HG02798 (cell line): ENCODE results near the gene KIAA1217.

ENCODE experiments used
- ATAC-seq: cut with Tn5 transposase; IDR thresholded peaks from one replicate; pipeline ENCODE4 v1.9.1; 2021; ENCODE audit warnings: mild to moderate bottlenecking; ENCODE audit not compliant: unreplicated experiment, poor library complexity

Gene KIAA1217

GRCh38 chr10:24208661-24209431, at the start of gene KIAA1217:
Gene KIAA1217, plus strand, starts transcription at chr10:24209138. Its CDS starts 56 bp downstream, at chr10:24209194.
- peak; percentile 32 for ATAC-seq

DNA sequence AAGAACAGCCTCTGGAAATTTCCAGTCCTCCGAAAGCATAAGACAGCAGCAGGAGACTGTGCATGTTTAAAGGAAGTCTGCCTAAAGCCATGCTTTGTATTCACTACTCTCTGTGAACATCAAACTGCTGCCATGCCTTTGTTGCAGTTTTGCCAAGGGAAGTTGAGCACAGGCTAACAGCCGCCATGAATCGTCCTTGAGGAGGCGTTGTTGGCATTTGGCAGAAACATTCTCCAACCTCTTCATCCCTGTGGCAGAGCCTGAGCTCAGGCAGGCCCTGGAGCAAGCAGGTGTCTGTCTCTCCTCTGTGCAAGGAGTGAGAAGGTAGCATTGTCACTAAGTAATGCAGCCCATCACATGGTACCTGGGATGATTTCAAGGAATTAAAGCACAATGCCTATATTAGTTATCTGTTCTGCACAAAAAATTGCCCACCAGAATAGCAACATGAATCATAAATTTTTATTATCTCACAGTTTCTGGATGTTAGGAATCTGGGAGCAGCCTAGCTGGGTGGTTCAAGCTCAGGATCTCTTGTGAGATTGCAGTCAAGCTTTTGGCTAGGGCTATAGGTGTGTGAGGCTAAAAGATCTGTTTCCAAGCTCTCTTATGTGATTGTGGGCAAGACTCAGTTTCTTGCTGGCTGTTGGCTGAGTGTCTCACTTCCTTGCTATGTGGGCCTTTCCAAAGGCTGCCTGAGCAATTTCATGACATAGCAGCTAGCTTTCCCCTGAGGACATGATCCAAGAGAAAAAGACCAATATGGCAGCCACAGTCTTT, 46.5 kb upstream of the KIAA1217 start:
- no peak for ATAC-seq

- ATAC-seq: no peak
These were observed 45.5 kb upstream of the KIAA1217 start for GRCh38 chr10:24163485-24163884.

DNA sequence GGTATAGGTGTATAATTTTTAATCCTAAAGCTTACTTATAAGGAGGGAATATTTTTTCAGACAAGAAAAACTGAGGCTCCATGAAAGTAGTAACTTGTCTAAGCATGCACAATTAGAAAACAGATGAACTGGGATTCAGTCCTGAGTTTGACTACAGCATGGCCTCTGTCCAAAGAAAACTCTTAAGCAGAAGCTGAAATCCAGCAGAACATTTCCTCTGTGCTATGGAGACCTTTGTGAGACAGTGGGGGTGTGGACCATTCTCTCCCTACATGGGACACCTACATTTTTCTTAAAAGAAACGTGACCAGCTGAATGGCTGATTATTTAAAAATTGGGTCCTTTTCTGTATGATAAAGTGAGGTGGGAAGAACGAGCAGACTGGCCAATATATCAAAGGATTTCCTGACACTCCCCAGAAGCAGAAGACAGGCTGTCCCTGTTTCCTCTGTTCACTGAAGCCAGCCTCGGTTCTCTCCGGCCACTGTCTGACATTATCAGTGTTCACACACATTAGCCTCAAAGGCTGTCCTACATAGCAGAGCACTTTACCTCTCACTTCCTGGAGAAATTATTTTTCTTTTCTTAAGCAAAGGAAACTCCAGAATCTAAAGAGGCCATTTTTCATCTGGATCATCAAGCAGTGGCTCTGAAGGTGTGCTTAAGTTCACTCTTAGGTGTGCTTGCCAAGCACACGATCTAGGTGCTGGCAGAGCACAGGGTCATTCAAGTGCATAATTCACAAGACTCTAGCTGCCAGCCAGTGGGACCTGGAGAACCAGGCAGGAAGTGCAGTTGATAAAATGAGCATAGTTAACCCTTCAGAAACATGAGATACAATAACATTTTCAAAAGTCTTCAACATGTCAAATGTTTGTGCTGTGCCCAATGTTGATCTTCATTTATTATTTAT, 40.4 kb upstream of the KIAA1217 start:
- no peak for ATAC-seq

DNA sequence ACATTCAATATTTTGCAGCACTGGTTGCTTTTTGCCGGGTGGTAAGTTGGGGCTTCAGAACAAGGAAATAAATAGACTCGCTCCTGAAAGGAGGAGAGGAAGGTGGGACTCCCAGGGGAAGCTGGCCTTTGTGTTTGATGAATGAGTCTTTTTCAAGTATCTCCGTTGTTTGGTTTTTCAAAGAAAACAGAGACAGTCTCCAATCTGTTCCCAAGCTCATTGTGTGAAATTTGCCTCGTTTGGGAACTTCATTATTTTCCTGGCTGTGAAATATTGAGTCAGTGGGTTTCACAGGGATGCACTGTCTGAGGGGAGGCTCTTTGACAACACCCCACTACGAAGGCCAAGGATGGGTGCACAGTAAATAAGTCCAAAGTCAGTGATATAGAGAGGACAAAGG, 38.7 kb upstream of the KIAA1217 start:
- no peak for ATAC-seq

GRCh38 chr10:24172909-24173308, 36.0 kb upstream of the KIAA1217 start:
- no peak for ATAC-seq

GRCh38 chr10:24174014-24174413, 34.9 kb upstream of the KIAA1217 start:
- ATAC-seq: no peak

DNA sequence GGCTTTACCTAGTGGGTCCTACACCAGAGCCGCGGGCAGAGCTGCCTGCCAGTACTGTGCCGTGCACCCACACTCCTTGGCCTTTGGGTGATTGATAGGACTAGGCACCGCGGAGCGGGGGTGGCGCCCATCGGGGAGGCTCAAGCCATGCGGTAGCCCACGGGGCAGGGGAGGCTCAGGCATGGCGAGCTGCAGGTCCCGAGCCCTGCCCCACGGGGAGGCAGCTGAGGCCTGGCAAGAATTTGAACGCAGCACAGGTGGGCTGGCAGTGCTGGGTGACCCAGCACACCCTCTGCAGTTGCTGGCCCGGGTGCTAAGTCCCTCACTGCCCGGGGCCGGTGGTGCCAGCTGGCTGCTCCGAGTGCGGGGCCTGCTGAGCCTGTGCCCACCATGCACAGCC, 32.3 kb upstream of the KIAA1217 start:
- no peak for ATAC-seq

DNA sequence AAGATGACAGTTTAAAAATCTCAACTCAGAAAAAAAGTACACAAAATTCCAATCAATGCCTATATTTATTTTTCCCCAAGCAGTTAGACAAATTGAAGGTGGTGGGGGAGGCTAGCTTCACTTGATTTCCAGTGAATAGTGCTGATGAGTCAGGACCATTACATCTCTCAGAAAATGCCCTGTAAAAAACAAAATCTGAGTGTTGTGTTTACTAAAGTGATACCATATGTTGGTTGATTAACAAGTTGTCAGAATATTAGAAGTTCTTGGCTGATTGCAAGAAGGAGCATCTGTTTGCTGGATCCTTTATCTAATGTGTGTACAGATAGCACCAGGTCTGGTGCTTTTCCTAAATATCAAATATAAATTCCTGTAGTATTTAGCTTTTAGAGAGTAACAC, 31.3 kb upstream of the KIAA1217 start:
- no peak for ATAC-seq

DNA sequence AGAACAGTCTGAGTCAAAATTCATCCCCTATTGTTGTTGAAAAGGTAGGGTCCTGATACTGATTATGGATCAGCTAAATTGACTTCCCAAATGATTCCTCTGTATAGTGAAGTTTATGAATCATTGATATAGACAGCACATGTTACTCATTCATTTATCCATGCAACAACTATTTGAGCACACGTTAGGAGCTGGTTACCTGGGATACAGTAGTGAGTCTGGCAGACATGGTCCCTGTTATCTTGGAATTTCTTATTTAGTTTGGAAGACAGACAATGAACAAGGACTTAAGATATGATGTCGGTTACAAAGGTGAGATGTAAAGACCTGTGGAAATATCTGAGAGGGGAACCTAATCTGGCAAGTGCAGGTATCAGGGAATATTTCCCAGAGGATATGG, 28.0 kb upstream of the KIAA1217 start:
- no peak for ATAC-seq

GRCh38 chr10:24184455-24184854, 24.5 kb upstream of the KIAA1217 start:
- no peak for ATAC-seq

DNA sequence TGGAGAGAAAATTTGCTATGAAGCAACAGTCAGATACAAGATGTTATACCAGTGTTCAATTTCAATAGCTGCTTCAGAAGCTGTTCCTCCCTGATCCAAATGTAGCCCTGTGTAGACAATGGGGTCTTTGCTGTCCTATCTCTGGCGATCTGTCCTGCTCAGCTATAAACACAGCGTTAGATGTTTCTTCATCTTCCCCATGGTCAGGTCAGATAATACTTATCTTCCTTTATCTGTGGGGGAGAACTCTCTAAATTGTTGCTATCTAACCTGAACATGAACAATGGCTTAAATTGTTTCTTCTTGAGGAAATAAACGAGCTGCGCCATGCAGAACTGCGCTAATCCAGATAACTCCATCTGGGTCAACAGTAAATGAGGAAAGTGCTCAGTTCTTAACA, 15.6 kb upstream of the KIAA1217 start:
- ATAC-seq: no peak

GRCh38 chr10:24197263-24197662, 11.7 kb upstream of the KIAA1217 start:
- ATAC-seq: no peak

- no peak for ATAC-seq
These were observed 7.3 kb upstream of the KIAA1217 start for GRCh38 chr10:24201503-24202180.

- ATAC-seq: no peak
These were observed 6.8 kb upstream of the KIAA1217 start for GRCh38 chr10:24202181-24202570.

- ATAC-seq: no peak
These were observed 3.1 kb upstream of the KIAA1217 start for GRCh38 chr10:24205821-24206220.

DNA sequence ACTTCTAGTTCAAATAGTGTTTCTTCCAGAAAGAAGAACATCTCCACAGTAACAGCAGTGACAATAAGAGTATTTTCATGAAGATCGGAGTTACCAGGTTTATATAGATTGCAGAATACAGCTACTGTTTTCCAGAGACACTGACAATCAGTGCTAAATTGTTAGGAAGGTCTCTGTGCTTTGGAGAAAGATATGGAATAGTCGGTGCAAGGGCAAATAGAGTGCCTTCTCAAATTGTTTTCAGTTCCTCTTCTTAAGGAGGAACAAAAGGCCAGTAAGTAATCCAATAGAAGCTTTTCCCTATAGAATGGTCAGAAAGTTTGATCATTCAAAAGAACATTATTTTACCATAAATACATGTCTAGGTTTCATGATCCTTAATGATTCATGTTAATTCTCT, 2.6 kb upstream of the KIAA1217 start:
- ATAC-seq: no peak

DNA sequence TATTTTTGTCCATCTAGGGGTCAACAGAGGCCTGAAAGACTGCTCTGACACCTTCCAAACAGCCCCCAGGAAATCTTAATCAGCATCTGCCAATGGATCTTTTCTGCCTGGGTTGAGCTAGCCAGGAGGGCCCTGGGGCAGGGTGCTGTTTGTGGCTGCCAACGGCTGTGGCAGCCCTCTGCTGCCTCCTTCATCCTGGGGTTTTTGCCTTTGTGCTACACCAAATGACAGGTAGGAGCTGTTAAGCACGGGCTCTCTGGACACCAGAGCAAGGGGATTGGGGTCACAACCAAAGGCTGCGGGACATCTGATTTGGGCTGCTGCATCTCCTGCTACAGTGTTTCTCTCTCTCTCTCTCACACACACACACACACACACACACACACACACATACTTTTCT, 2.0 kb upstream of the KIAA1217 start:
- no peak for ATAC-seq

DNA sequence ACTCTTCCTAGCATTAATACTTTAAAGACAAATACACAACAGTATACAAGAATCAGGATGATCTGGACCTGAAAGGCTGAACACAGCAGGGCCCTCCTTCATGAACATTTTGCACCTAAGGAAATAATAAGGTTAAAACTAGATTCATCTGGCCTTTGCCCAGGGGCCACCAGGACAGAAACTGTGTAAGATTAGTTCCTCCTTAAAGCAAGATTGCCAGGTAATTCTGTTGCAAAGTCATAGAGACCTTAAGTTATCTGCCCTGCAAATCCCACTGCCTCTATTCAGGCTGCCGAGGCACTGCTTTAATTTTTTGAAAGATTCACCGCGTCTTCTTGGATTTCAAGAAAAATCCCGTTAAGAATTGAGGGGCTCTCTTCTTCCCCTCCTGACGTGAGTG, 1.6 kb upstream of the KIAA1217 start:
- ATAC-seq: no peak
